NCI-H128 (cell line): ENCODE results near the gene ARHGDIB.

Source experiments
- DNase-seq: peaks from one replicate; lab custom pipeline; 2025; ENCODE audit not compliant: unreplicated experiment; lab: John Stamatoyannopoulos, UW

Gene ARHGDIB

DNA sequence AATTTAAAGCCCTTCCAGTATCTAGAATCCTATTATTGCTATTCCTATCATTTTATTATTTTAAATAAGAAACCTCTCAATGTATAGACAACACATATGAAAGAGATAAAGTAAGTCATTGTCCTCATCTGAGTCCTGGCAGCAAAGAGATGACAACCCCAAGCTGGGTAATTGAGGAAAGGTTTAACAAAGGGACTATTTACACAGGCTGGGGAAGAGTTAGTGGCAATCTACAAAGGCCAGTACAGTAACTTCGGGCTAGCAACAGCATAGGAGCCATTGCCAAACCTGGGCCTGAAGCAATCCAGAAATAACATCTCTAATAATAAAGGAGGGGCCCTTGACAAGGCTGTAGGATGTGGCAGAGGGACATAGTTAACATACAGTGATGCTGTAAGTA lies 22.6 kb upstream of the ARHGDIB start:
- DNase-seq, result no peak

DNA sequence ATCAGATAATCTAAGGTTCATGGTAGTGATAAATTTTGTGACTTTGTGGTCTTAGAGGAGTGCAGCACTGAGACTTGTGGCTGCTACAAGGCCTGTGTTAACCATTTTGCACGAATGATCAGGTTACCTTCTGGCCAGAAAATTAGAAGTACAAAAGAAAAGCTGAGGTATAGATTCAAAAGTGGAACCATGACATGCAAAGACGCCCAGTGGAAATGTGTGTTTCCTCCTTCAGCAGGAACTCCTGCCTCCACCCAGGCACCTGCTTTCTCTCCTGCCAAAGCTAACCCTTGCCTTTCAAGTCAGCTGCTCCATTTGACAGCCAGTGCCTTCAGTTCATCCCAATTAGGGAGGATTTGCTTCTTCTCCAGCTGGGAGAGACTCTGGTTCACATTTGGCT lies 21.6 kb upstream of the ARHGDIB start:
- DNase-seq, result no peak

DNA sequence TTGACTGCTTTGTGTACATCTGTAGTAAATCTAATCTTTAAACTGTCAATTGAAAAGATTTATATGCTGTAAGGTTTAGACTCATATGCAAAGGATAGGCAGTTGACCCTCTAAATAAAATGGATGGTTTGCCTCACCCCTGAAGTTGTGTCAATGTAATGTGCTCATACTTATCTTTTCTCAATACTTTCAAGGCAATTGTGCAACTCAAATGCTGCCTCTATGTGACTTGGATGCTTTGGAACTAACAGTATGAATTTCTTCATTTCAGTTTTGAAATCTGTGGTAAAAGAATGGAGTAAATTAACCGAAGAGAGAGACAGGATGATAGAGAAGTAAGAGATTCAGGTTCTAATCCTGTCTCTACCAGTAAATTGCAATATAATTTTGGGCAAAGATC lies 21.2 kb upstream of the ARHGDIB start:
- no peak for DNase-seq

DNA sequence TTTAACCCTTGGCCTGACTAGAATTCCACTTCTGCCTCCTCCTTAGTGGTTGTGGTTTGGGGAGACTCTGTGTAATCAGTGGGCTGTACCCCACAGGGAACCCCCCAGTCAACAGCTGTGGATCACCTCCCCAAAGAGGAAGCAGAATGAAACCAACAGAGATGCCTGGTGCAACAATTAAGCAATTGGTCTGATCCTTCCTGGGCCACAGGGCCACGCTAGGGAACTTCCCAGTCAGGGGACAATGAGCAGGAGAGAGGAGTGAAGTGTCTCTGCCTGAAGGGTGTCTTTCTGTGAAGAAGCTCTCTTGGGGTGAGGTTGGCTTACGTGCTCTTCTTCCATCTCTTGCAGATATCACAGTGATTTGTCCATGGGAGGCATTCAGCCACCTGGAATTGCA lies 19.6 kb upstream of the ARHGDIB start:
- DNase-seq, result no peak

DNA sequence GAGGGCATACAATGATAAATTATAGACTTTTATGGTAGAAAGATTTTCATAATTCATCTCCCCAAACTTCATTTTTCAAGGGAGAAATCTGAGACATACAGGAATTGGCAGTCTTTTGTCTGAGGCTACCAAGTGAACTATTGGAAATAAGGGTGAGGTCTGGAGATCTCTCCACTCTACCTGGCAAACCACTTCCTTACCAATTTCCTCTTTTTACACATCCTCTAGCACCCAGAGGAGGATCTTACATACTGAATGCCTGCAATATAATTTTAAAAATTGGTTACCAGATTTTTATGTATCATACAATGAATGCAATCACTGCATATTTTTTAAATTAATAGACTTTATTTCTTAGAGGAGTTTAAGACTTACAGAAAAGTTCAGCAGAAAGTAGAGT lies 18.1 kb upstream of the ARHGDIB start:
- no peak for DNase-seq

DNA sequence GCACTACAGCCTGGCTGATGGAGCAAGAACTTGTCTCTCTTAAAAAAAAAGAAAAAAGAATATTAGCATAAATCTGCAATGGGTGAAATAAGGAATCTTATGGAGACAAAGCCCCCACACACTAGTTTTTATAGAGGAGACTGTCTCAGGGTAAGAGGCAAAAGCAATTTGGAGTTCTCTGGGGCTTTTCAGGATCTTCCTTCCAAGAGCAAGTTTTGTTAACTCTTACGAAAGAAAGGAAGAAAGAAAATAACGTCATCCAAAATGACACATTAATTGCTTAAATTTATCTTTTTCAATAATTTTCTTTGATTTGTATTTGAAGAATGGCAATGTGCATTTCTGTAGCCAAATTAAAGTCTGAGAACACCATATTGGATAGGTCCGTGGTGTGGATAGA lies 15.3 kb upstream of the ARHGDIB start:
- DNase-seq, result no peak

DNA sequence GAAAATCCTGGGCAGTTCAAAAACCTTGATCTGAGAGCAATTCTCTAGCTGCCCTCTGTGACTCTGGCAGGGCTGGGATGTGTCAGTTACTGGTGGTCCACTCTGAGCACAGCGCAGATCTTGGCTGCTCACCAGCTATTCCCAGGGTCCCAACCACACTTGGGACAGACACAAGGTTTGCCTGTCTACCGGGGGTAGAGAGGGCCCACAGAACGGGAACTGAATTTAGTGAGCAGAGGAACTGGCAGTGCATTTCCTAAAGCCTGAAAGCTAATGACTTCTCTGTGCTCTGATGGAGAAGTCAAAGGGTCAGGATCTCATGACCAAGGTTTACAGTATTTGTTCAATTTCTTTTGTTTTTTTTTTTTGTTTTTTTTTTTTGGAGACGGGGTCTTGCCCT lies 14.1 kb upstream of the ARHGDIB start:
- no peak for DNase-seq

DNA sequence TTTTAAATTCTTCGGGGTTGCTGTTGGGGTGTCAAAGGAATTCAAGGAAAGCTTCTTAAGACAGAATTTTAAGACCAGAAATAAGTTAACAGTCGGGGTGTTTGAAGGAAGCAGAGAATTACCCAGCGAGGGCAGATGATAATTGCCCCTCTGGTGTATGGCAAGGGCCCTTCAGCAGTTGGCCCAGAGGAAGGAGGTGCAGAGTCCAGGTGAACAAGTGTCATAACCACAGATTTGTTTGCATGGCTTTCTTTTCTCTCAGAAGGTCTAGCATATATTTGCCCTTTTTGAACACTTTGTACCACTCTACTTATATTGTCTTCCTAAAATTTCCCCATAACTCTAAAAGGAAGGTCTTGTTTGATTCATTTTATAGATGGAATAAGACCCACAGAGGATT lies 13.2 kb upstream of the ARHGDIB start:
- no peak for DNase-seq

DNA sequence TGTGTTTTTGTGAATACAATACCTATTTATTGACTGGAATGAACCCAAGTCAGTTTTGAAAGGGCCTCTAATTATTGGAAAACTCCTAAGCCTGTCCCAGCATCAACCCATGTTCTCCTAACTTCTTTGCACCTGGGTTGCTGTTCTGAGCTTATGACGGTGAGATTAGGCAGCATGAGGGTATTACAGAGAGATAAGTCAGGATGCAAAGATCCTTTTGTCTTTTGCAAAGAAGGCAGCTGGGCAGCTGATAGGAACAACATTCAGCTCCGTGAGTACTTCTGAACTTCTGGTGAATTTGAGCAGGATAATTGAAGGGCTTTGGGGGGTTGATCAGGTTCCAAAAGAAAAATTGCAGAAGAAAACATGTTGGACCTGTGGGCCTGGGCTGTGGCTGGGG lies 11.4 kb upstream of the ARHGDIB start, which contains the start of gene PDE6H:
Gene PDE6H (plus strand): TSS at position 227 of the 400 bp plus-strand sequence. CDS start 4,971 bp downstream, outside the sequence.
- DNase-seq, result no peak

DNA sequence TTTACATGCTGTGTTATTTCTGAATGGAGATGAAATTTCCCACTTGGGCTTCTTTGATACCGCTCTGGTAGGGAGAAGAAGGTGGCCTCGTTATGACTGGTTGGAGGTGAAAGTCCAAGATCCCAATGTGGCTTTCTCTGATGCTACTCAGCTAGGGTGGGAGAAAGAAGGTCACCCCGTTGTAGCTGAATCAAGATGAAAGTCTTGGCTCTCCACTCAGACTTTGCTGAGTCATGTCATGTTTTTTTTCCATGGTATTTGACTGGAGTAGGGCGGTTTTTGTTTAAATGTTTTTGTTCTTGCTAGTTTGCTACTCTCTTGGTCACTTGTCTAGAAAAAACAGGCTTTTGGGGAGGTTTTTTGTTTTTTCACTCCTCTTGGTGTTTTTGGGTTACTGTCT lies 9.1 kb upstream of the ARHGDIB start:
- DNase-seq, result no peak

DNA sequence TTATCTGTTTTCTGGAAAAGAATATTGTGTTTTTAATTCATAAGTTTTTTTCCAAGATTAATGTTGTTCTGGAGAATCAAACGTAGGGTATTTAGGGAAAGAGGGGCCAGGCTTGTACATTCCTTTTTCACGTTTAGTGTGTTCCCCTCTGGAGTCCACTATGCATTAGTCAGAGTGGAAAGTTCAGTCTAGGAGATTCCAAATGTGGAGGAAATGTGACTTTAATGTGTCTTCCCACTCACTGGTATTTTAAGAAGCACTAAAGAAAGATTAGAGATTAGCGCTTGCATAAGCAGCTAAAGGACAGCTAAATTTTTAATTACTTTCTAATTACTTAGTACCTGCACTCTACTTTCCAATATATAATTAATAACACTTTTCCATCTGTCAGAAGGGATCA lies 7.1 kb upstream of the ARHGDIB start:
- no peak for DNase-seq

DNA sequence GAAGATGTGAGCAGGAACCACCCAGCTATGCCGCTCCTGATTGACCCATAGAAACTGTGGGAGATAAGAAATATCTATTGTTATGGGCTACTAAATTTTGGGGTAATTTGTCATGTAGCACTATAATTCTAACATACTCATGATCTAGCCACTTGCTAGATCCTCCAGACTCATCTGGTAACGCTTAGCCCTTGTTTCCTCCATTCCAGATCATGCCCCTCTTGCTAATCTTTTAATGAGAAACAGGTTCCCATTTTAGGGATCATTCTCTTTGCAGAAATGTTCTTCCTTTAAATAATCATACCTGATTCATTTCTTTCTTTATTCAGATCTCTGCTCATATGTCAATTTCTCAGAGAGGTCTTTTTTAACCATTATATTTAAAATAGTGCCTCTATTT lies 3.8 kb upstream of the ARHGDIB start:
- no peak for DNase-seq

DNA sequence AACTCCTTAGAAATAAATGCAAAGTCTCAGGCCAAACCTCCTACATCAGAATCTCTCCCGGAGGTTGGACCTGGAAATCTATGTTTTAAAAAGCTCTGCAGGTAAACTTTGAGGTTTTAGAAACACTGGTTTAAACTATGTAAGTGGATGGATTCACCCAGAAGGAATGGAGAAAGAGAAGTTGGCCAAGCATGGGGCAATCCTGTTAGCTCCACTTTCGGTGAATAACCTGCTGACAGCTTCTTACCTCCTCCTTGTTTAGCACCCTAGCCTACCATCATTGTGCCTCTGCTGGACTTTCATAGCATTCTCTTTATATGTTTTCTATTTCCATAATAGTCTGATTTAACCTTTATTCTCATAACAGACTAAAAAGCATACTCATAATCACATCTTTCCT lies 3.0 kb upstream of the ARHGDIB start:
- DNase-seq, result no peak

DNA sequence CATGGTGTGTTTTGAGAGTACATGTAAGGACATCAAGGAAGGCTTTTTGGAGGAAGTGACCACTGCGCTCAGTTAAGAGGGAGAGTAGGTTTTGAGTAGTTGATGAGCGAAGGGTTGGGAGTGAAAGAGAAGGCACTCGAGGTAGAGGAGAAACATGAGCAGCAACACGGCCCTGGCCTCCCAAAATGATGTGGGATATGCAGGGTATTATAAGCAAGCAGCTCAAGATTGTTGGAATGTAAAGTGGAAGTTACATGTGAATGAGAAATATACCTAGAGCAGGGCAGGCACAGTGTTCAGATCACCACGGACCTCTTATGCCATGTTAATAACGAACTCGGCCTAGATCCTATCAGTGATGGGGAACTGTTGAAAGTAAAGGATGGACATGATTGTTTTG lies 2.1 kb upstream of the ARHGDIB start:
- DNase-seq, result no peak

DNA sequence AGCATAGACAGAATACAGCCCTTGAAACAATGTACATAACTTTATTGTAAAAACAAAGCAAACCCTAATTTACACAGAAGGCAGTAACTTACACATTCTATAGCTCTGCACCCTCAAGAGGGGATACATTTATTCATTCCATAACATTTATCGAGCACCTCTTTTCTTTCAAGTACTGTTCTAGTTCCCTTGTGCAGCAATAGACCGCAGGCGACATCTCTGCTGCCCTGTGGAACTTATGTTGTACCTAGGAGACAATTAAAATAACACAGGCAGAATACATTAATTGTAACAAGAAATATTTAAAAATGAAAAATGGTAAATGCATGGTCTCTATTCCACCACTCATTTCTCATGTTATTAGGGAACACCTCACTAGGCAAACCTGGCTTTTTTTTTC lies 1.4 kb upstream of the ARHGDIB start:
- no peak for DNase-seq

DNA sequence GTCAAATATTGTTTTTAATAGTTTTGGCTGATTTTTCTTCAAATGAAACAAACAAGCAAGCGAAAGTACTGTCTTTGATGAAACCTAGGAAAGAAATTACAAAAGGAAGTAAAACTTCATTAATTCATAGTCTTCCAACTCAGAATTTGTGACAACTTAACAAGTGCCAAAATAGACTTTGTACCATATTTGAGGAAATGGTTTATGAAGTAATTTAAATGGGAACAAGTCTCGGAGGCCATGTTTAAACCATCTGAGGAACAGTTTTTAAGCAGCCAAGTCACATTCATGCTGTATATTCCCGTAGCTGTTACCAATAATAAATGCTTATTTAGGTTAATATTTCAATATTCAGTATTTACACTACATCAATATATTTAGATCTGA lies 745 bp upstream of the ARHGDIB start:
- DNase-seq, result no peak

DNA sequence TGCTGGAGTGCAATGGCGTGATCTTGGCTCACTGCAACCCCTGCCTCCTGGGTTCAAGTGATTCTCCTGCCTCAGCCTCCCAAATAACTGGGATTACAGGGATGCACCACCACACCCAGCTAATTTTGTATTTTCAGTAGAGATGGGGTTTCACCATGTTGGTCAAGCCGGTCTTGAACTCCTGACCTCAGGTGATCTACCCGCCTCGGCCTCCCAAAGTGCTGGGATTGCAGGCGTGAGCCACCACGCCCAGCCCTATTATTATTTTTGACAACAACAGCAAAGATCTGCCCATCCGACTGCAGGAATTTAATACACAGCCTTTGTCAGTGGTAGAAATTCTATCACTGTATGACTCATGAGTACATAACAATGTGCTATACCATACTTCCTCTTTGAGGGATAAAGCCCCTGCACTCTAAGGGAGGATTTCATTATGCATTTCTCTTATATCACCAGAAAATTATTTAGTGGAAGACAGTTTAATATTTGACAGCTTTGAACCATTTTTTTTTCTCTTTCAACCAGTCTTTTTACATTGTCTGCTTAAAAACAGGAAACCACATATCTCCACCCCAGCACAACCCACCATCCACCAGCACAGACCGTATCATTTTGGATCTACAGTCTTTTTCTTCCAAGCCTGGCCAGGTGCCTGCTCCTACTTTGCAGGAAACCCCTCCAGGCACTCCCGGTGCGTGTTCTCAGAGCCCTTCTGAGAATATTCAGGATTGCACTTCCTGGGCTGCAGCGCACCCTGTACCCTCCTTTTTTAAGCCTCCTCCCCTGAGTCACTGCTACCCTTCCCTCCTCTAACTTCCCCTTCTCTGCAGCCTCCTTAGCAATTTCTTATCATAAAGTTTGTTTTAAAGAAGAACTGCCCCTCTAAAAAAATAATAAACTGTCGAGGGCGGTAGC lies 594 bp downstream of the ARHGDIB start:
- no peak for DNase-seq

DNA sequence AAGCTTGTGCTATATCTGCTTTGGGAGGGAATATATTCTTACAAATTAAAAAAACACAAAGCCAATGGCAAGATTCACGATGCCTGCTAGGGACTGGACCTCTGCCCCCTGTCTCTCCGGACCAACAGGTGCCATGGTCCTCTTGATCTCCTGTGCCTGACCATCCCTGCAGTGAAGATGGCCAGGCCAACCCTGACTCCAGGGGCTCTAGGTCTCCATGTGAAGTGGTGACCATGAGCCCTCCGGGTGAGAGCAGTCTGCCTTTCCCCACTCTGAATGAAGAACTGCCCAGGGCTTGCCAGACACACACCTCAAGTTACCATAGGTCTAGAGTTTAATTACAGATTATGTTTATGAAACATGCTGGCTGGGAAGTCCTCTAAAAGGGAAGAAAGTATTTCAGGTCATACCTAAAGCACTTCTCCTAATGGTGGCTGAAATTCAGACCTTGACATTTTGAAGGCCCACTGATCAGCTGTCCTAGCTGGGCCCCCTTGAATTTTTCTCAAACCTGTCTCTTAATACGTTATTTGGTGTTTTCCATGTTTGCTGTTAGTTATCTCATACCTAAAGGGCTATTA lies 1.4 kb downstream of the ARHGDIB start:
- DNase-seq, result no peak

DNA sequence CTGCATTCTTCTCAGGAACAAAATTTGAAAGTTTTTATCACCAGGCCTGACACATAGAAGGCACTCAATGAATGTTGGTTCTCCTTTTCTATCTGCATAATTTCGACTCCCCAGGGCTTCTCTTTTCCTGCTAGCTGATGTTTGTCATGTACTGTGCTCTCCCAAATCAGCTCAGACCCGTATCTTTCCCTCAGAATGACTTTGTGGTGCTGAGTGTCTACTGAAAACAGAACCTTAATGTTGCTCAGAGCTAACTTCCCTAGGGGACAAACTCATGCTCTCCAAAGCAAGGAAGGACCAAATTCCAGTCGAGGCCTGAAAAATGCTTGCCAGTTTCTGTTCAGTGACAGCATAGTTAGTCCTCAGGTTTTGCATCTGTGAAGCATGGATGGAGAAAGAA lies 1.9 kb downstream of the ARHGDIB start:
- no peak for DNase-seq

DNA sequence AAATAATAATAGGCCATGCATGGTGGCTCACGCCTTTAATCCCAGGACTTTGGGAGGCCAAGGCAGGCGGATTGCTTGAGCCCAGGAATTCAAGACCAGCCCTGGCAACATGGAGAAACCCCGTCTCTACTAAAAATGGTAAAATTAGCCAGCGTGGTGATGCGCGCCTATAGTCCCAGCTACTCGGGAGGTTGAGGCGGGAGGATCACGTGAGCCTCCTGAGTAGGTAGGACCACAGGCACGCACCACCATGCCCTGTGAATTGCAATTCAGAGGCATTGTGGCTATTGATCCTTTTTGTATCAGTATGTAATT lies 2.3 kb downstream of the ARHGDIB start:
- DNase-seq, result no peak

DNA sequence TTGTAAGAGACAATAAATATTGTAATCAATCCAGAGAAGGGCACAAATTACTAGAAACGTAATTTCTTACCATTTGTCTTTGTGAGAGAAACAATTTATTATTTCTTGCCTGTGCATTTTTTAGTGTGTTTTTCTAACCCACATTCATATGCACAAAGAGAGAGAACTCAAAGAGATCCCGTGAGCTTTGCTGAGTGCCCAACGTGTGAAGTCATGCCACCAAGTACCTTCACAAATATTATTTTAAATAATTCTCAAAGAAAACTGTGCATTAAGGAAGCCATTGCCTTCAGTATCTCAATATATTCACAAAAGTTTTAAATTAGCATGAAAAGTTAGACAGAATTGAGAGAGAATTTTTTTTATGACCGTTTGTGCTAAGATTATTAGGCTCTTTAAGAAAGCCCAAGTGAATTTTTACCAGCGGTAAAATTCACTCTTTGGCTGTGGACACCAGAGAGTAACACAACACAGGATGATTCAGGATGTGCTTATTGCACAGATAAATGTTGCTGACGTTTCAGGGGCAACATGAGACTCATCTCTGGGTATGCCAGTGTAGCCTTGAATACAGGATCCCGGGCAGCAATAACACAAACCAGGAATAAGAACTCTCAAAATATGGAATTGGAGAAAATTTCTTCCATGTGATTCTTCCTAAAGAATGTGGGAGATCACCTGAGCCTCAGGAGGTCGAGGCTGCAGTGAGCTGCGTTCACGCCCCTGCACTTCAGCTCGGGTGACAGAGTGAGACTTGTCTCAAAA lies 2.9 kb downstream of the ARHGDIB start:
- no peak for DNase-seq

DNA sequence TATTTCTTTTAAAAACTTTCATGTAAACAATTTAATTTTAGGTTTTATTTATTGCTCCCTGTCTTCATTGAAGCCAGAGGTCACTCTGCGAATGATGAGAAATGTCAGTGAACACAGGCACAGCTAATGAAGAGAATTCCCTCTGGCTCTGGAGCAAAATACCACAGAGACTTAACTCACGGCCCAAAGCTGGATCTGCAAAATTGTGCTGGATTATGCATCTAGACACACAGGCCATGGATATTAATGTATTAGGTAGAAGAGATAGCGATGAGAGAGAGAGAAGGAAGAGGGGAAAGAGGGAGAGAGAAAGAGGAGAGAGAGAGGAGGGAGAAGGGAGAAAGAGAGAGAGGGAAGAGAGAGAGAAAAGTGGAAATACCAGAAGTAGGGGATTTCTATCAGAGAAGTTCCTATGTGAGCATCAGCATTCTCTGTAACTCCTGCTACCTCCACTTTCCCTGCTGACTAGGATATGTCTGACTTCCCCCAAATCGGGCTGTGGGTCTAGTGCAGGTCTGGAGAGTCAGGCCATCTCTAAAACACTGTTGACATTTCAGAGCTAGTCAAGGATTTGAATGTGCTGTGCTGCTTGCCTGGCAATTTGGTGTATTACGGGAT lies 3.7 kb downstream of the ARHGDIB start:
- DNase-seq, result no peak
